Mucosa of stomach (tissue), 1 donor: ENCODE measurements around the gene FGF14.

ENCODE experiments used
- H3K27me3 ChIP-seq: one replicate; pipeline ENCODE4 v1.7.0; 2013; ENCODE audit warnings: mild to moderate bottlenecking, low read length; ENCODE audit not compliant: control insufficient read depth, insufficient read depth
- H3K36me3 ChIP-seq: one replicate; pipeline ENCODE4 v1.7.0; 2013; ENCODE audit warnings: low read length; ENCODE audit not compliant: control insufficient read depth, insufficient read depth
- H3K4me1 ChIP-seq: one replicate; pipeline ENCODE4 v1.7.0; 2013; ENCODE audit warnings: mild to moderate bottlenecking, low read length; ENCODE audit not compliant: control insufficient read depth, insufficient read depth
- H3K4me3 ChIP-seq: one replicate; pipeline ENCODE4 v1.7.0; 2013; ENCODE audit warnings: low read length
- H3K9ac ChIP-seq: one replicate; pipeline ENCODE4 v1.7.0; 2013; ENCODE audit warnings: mild to moderate bottlenecking, low read length, moderate library complexity
- H3K9me3 ChIP-seq: one replicate; pipeline ENCODE4 v1.7.0; 2013; ENCODE audit warnings: mild to moderate bottlenecking, low read length, moderate library complexity; ENCODE audit not compliant: control insufficient read depth
- donor health status: Pancreatic carcinoma.

Gene FGF14

DNA sequence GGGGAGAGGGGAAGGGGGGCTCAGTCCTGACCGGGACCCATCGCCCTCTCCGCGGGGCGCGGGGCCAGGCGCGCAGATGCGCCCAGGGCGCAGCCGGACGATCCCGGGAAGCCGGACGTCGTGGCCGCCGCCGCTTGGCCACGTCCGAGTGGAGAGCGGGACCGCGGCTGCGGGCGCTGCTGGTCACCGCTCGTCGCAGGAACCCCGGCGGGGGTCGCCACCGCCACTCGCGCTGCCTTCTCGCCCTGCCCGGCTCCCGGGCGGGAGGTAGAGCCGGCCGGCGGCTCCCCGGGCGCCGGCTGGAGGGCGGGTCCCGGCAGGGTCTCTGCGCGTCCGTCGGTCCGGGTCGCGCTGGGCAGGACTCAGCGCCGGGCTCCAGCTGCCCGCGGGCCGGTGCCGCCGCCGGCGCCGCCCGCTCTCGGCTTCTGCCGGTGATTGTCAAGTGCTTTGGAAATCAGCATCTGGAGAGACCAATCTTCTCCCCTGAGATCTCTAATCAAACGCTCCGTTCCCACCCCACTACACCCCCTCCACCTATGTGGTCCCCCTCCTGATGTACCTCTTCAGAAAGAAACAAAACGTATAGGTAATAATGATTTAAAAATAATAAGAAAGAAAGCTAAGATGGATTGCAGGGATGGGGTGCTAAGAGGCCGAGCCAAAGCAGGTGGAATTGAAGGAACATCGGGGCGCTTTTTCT lies 484.9 kb downstream of the FGF14 start:
- Histone ChIP-seq H3K4me3 (no peak overlapping the region), H3K4me1 (no peaks in the 10 kb centered on the region), H3K9ac (no peak overlapping the region), H3K36me3 (no peaks in the 10 kb centered on the region), H3K9me3 (no peaks in the 10 kb centered on the region), H3K27me3 (peaks cover 38% of the 10 kb centered on the region)

DNA sequence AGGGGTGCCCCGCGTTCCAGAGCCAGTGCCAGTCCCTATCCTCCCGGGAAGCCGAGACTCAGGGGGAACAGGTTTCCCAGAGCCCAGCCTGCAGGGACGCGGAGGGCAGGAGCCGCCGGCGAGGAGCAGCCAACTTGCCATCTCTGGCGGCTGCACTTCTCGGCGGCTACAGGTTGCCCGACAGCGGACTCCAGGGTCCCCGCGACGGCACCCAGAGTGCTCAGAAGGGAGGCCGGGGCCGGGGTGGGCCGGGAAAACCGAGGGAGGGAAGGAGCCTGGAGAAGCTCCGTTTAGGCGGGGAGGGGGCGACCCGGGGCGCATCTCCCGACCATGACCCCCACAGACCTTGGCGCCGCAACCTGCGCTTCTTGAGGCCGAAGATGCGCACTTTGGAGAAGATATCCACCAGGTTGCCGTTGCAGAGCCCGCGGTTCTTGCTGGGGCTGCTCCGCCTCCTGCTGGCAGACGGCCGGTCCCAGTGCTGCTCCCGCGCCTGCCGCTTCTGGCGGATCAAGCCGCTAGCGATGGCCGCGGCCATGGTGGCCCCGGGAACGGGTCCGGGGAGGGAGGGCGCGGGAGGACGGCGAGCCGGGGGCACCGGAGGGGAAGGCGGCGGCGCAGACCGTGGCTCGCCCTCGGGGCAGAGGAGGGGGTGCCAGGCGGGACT lies 485.6 kb downstream of the FGF14 start:
- Histone ChIP-seq H3K9ac (peak overlapping the region; percentile 8), H3K4me1 (no peaks in the 10 kb centered on the region), H3K27me3 (peaks cover 38% of the 10 kb centered on the region), H3K9me3 (no peaks in the 10 kb centered on the region), H3K4me3 (no peak overlapping the region), H3K36me3 (no peaks in the 10 kb centered on the region)

DNA sequence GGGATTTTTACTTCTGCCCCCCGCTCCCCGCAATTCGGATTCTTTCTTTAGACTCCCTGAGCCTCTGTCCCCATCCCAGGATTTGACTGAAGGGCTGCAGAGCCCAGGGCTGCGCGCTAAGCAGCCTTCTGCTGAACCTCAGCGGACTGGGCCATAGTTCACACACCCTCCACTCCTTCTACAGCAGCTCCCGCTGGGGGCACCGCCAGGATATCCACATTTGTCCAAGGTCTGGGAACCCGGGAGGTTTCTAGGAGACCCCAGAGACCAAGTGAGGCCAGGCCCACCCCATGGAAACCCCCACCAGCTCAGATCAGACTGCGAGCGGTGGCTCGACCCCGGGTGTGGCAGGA lies 486.1 kb downstream of the FGF14 start:
- H3K27me3 ChIP-seq, result peaks cover 38% of the 10 kb centered on the region
- no peak overlapping the region for H3K4me3 ChIP-seq
- H3K9ac ChIP-seq, result peak overlapping the region; percentile 8
- no peaks in the 10 kb centered on the region for H3K36me3 ChIP-seq
- H3K9me3 ChIP-seq, result no peaks in the 10 kb centered on the region
- H3K4me1 ChIP-seq, result no peaks in the 10 kb centered on the region

DNA sequence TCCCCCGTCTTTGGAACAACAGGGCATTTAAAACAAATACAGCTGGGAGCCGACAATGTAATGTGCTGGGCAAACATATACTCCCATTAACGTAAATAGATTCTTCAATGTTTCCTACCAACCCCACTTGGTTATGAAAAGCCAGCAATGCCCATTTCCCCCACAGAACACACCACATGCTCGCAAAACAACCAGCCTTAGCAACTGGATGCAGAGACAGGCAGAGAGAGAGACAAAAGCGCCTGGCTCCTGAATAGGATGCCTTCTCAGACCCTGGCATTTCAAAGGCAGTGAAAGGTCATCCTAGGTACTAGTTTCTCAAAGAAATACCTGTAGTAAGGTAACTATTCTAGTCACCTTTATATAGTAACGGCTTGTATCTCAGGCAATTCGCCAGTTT lies 486.5 kb downstream of the FGF14 start:
- Histone ChIP-seq H3K27me3 (peaks cover 38% of the 10 kb centered on the region), H3K4me1 (no peaks in the 10 kb centered on the region), H3K9ac (no peak overlapping the region), H3K36me3 (no peaks in the 10 kb centered on the region), H3K9me3 (no peaks in the 10 kb centered on the region), H3K4me3 (no peak overlapping the region)

DNA sequence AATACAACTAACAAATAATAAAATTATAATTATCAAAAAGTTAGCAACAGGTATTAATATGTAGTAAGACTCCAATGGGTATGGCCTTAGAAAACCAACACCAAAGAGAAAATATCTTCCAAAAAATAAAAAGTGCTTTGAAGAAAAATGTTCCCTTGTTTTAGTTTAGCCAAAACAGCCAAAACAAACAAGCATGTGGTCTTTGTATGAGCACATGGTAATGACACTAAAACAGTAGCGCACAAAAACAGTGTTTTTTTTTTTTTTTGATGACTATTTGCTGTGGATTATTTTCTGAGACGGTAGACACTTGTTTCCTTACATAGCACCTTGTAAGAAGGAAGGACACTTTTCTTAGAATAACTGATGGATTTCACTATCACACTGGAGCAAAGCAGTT lies 490.1 kb downstream of the FGF14 start:
- Histone ChIP-seq H3K4me1 (no peaks in the 10 kb centered on the region), H3K4me3 (no peak overlapping the region), H3K9ac (no peak overlapping the region), H3K36me3 (no peaks in the 10 kb centered on the region), H3K27me3 (peaks cover 15% of the 10 kb centered on the region), H3K9me3 (no peaks in the 10 kb centered on the region)

DNA sequence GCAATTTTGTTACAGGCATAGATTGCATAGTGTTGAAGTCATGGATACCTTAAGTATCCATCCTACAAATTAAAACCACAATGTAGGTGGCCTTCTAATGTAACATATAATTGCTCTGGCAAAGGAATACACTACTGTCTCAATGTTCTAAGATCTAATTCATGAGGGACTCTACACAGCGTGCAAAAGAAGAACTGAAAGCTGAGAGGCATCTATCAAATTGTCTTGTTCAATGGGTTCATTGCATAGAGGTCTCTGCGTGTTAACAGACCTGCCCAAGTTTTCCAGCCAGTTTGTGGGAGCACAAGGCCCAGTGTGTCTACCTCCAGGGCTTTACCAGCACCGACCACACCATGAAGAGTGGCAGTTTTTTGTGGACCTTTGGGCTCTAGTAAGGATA lies 498.0 kb downstream of the FGF14 start:
- H3K4me3 ChIP-seq, result no peak overlapping the region
- no peak overlapping the region for H3K9ac ChIP-seq
- no peaks in the 10 kb centered on the region for H3K4me1 ChIP-seq
- no peaks in the 10 kb centered on the region for H3K9me3 ChIP-seq
- no peaks in the 10 kb centered on the region for H3K27me3 ChIP-seq
- no peaks in the 10 kb centered on the region for H3K36me3 ChIP-seq

DNA sequence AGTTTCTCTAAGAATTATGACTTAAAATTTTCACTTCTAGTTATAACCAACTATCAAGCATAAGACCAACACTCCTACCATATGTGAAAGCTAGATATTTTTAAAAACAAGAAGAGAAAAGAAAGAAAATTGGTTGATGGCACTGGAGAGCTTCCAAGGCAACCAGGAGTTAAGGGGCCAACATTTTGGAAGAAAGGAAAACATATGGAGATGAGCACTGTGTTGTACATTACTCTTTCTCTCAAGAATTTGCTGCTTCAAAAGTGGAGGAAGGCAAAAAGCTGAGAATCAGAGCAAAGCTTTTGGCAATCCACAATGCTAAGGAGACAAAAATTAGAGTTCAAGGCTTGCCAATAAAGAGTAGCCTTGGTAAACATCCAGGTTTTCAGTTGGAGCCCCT lies 503.2 kb downstream of the FGF14 start:
- Histone ChIP-seq H3K9me3 (no peaks in the 10 kb centered on the region), H3K36me3 (no peaks in the 10 kb centered on the region), H3K4me3 (no peak overlapping the region), H3K9ac (no peak overlapping the region), H3K27me3 (no peaks in the 10 kb centered on the region), H3K4me1 (no peaks in the 10 kb centered on the region)

DNA sequence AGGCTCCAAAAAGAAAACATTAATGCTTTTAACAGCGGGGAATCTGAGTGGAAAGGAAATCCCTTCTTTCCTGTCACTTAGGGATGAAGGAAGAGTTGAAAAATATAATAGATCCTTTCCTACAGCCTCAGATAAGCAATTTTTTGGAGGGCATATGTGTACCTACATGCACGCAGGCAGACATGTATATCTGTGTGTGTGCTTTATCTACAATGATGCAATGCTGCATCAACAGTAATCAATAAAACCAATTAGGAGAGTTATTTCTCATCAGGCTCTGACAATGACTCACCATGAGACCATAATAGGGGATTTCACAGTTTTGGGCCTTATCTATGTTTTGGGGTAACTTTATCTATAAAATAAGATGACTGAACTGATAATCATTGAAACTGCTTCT lies 505.3 kb downstream of the FGF14 start:
- Histone ChIP-seq H3K9ac (no peak overlapping the region), H3K9me3 (no peaks in the 10 kb centered on the region), H3K27me3 (no peaks in the 10 kb centered on the region), H3K4me1 (no peaks in the 10 kb centered on the region), H3K4me3 (no peak overlapping the region), H3K36me3 (no peaks in the 10 kb centered on the region)

DNA sequence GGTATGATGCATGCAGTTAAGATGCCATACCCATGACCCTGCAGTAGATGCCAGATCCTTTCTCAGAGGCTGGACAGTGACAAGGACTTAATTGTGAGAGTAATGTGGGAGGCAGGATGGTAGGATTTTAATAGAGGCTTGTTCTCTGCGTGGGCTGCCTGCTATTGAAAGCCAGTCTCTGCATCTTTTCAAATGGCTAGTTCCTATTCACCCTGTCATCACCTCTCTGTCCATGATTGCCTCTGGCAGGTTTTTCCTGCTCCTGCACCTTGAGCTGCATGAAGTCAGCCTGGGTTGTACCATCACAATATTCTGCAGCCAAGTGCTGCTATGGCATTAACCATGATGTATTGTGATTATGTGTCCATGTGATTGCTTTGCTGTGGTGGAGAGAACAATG lies 508.8 kb downstream of the FGF14 start:
- Histone ChIP-seq H3K27me3 (no peaks in the 10 kb centered on the region), H3K9ac (no peak overlapping the region), H3K9me3 (no peaks in the 10 kb centered on the region), H3K4me1 (no peaks in the 10 kb centered on the region), H3K4me3 (no peak overlapping the region), H3K36me3 (no peaks in the 10 kb centered on the region)

DNA sequence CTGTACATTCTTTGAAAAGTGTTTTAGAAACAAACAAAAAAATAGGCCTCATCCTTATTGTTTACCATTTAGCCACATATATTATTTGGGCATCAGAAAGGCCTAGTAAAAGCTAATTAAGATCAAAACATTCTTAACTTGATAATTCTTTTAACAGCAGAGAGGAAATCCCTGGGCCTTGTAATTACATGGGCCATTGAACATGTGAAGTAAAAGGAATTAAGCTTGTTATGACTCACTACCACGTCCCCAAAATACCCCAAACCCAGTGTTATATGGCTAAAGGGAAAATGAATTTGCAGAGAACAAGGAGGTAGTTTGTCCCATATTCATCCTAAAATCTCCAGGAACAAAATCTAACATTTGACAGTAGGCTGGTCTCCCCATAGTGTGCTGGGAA lies 509.6 kb downstream of the FGF14 start:
- Histone ChIP-seq H3K9ac (no peak overlapping the region), H3K27me3 (no peaks in the 10 kb centered on the region), H3K4me3 (no peak overlapping the region), H3K36me3 (no peaks in the 10 kb centered on the region), H3K4me1 (no peaks in the 10 kb centered on the region), H3K9me3 (no peaks in the 10 kb centered on the region)

DNA sequence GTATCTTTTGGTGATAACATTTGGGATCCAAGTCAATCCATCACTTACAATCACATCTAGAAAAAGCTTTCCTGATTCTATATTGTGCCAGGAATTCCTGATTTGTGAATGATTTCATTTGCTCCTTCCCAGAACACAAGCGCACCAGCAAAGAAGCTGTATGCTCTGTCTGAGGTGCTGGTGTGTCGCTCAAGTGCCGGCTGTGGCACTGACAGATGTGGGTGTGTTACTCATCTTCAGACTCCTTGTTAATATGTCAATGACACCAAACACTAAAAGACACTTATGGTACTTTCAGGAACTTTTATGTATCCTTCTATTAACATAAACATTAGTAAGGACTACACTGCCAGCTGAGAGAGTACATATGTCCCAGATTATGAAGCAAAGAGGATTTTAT lies 520.3 kb downstream of the FGF14 start:
- no peak overlapping the region for H3K9ac ChIP-seq
- no peak overlapping the region for H3K4me3 ChIP-seq
- H3K27me3 ChIP-seq, result no peaks in the 10 kb centered on the region
- H3K4me1 ChIP-seq, result no peaks in the 10 kb centered on the region
- H3K36me3 ChIP-seq, result no peaks in the 10 kb centered on the region
- no peaks in the 10 kb centered on the region for H3K9me3 ChIP-seq

DNA sequence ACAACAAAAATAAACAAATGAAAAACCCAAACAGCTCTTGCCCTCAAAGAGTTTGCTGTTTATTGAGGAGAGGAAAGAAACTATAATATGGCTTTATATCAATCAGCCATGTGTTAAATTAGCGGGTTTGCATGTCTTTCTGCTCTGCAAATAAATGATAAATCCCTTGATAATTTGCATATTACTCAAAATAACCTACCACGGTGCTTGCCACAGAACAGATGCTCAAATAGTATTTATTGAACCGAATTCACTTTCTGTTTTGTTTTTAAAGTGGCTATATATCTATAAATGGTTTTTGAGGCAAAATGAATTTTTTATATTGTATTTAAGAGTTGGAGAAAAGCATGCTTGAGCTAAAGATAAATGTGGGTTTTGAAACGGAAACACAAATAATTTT lies 521.3 kb downstream of the FGF14 start:
- Histone ChIP-seq H3K9me3 (no peaks in the 10 kb centered on the region), H3K9ac (no peak overlapping the region), H3K36me3 (no peaks in the 10 kb centered on the region), H3K27me3 (no peaks in the 10 kb centered on the region), H3K4me1 (no peaks in the 10 kb centered on the region), H3K4me3 (no peak overlapping the region)

DNA sequence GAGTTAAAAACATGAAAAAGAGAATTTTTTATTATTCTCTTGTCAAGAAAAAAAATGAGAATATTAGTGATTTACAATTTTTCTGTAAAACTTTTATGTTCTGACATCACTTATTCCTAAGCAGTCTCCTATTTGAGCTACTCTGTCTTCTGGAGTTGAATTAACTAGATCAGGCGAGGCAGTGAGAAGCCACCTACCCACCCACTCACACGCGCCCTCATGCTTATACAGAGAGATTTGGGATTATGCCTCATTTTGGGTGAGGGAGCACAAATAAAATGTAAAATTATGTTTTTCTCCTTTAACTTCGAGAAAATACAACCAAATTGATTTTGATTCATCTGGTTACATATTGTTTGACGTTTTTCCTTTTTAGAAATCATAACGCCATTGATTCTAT lies 524.9 kb downstream of the FGF14 start:
- no peaks in the 10 kb centered on the region for H3K36me3 ChIP-seq
- no peak overlapping the region for H3K9ac ChIP-seq
- H3K4me3 ChIP-seq, result no peak overlapping the region
- H3K27me3 ChIP-seq, result no peaks in the 10 kb centered on the region
- no peaks in the 10 kb centered on the region for H3K9me3 ChIP-seq
- H3K4me1 ChIP-seq, result no peaks in the 10 kb centered on the region
